NT2/D1 (cell line): ENCODE measurements around the gene TOPAZ1.

Experiments
- SUZ12 ChIP-seq: IDR thresholded peaks from 2 replicates; pipeline ENCODE4 v1.6.1; 2011; ENCODE audit not compliant: insufficient read length, insufficient read depth; ENCODE audit errors: extremely low read depth
- YY1 ChIP-seq: IDR thresholded peaks from 2 replicates; pipeline ENCODE4 v1.6.1; 2011; ENCODE audit not compliant: insufficient read length, insufficient read depth
- ZNF274 ChIP-seq: IDR thresholded peaks from 2 replicates; pipeline ENCODE4 v1.6.1; 2011; ENCODE audit warnings: mild to moderate bottlenecking, low read depth, low read length

DNA sequence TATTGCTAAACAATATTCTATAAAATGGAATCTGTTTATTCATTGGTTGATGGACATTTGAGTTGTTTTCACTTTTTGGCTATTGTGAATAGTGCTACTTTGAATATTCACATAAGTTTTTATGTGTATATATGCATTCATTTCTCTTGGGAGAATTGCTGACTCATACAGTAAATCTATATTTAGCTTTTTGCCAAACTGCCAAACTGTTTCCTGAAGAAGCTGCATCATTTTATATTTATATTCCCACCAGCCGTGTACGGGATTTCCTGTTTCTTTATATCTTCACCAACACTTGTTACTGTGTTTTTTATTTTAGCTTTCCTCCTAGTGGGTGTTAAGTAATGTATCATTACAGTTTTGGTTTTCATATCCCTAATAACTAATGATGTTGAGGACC is 84.3 kb downstream of the TOPAZ1 start:
- TF ChIP-seq YY1 (no peak), SUZ12 (no peak), ZNF274 (no peak)
